NCI-H2029 (cell line): ENCODE data around the gene ZNF580.

ENCODE experiments used
- DNase-seq: peaks from one replicate; lab custom pipeline; 2025; lab: John Stamatoyannopoulos, UW

The ZNF580 gene

GRCh38 chr19:55640577-55641425 lies at the start of gene ZNF580:
Gene ZNF580, plus strand, starts transcription at chr19:55641002. Its CDS starts 1,507 bp downstream, at chr19:55642509.
- DNase-seq: peak; percentile 53

- no peak for DNase-seq
Measured at GRCh38 chr19:55591555-55591954, 49.2 kb upstream of the ZNF580 start.

- no peak for DNase-seq
Measured at GRCh38 chr19:55592391-55593090, 48.3 kb upstream of the ZNF580 start.

GRCh38 chr19:55593096-55593772 lies 47.6 kb upstream of the ZNF580 start:
- no peak for DNase-seq

GRCh38 chr19:55594996-55595545 lies 45.7 kb upstream of the ZNF580 start:
- DNase-seq: no peak

- DNase-seq: no peak
Measured at GRCh38 chr19:55596304-55596703, 44.5 kb upstream of the ZNF580 start.

- no peak for DNase-seq
Measured at GRCh38 chr19:55597501-55597921, 43.3 kb upstream of the ZNF580 start.

GRCh38 chr19:55598034-55598433 lies 42.8 kb upstream of the ZNF580 start:
- no peak for DNase-seq

- peak; percentile 87 for DNase-seq
Measured at GRCh38 chr19:55598719-55599467, 41.9 kb upstream of the ZNF580 start.

- DNase-seq: peak; percentile 96
Measured at GRCh38 chr19:55599468-55599841, 41.3 kb upstream of the ZNF580 start, which contains the start of gene FIZ1. Gene FIZ1, minus strand, starts transcription at chr19:55599517. Its CDS starts 1,652 bp downstream, at chr19:55597865.

GRCh38 chr19:55599842-55600661 lies 40.8 kb upstream of the ZNF580 start, which contains the start of gene ZNF524:
Gene ZNF524, plus strand, starts transcription at chr19:55600288. Its CDS starts 1,825 bp downstream, at chr19:55602113.
- DNase-seq: peak; percentile 90

GRCh38 chr19:55600662-55601028 lies 40.2 kb upstream of the ZNF580 start:
- no peak for DNase-seq

- DNase-seq: no peak
Measured at GRCh38 chr19:55601084-55601483, 39.7 kb upstream of the ZNF580 start.

- DNase-seq: no peak
Measured at GRCh38 chr19:55602104-55603001, 38.4 kb upstream of the ZNF580 start.

- no peak for DNase-seq
Measured at GRCh38 chr19:55603115-55603514, 37.7 kb upstream of the ZNF580 start.

- no peak for DNase-seq
Measured at GRCh38 chr19:55603581-55604292, 37.1 kb upstream of the ZNF580 start.

GRCh38 chr19:55605207-55605636 lies 35.6 kb upstream of the ZNF580 start:
- peak; percentile 98 for DNase-seq

- peak; percentile 53 for DNase-seq
Measured at GRCh38 chr19:55605637-55606470, 34.9 kb upstream of the ZNF580 start, which contains the start of gene ZNF865. Gene ZNF865, plus strand, starts transcription at chr19:55605647. Its CDS starts 7,972 bp downstream, at chr19:55613619.
